H1 (cell line): ENCODE measurements around the gene ELL2.

ENCODE experiments used
- BACH1 ChIP-seq: IDR thresholded peaks from 2 replicates; pipeline ENCODE4 v1.6.1; 2012; ENCODE audit warnings: low read length, improper control_type of control experiment
- BRCA1 ChIP-seq: IDR thresholded peaks from 2 replicates; pipeline ENCODE4 v1.6.1; 2012; ENCODE audit warnings: low read depth, low read length, improper control_type of control experiment
- CHD2 ChIP-seq: IDR thresholded peaks from 2 replicates; pipeline ENCODE4 v1.6.1; 2012; ENCODE audit warnings: low read length, improper control_type of control experiment
- CREB1 ChIP-seq: IDR thresholded peaks from 2 replicates; pipeline ENCODE4 v1.6.1; 2012; ENCODE audit warnings: inconsistent platforms
- CTCF ChIP-seq, 3 experiments: IDR thresholded peaks; 1 replicate in 2 of 3; 2 replicates in 1 of 3; pipeline versions ENCODE4 v1.5.1 to v1.6.1; 2011; ENCODE audit warnings: low read length in 3 of 3, mild to moderate bottlenecking in 3 of 3, inconsistent platforms in 2 of 3, low read depth in 1 of 3, moderate library complexity in 1 of 3; ENCODE audit not compliant: insufficient read depth in 1 of 3; ENCODE audit errors: control extremely low read depth in 1 of 3
- POLR2A ChIP-seq, 2 experiments: IDR thresholded peaks; 1 replicate in 1 of 2; 2 replicates in 1 of 2; pipeline ENCODE4 v1.6.1; 2011; ENCODE audit warnings: low read depth in 2 of 2, low read length in 2 of 2, mild to moderate bottlenecking in 2 of 2; ENCODE audit errors: control extremely low read depth in 1 of 2
- POLR2AphosphoS5 ChIP-seq: IDR thresholded peaks from 2 replicates; pipeline ENCODE4 v1.6.1; 2011; ENCODE audit warnings: low read depth, low read length
- RFX5 ChIP-seq: IDR thresholded peaks from 2 replicates; pipeline ENCODE4 v1.6.1; 2011; ENCODE audit warnings: low read depth, low read length, improper control_type of control experiment, borderline replicate concordance
- SIN3A ChIP-seq, 2 experiments: IDR thresholded peaks in 1 of 2; conservative IDR thresholded peaks in 1 of 2; 2 replicates each; pipeline ENCODE4 v1.6.1; 2011 to 2012; ENCODE audit warnings: low read length in 2 of 2, improper control_type of control experiment in 1 of 2, low read depth in 1 of 2, mild to moderate bottlenecking in 1 of 2
- TBP ChIP-seq: IDR thresholded peaks from 2 replicates; pipeline ENCODE4 v1.6.1; 2011; ENCODE audit warnings: low read depth, low read length, improper control_type of control experiment
- ZNF274 ChIP-seq: IDR thresholded peaks from 2 replicates; pipeline ENCODE4 v1.7.0; 2012; ENCODE audit warnings: low read length, borderline replicate concordance; ENCODE audit errors: extremely low read depth

DNA sequence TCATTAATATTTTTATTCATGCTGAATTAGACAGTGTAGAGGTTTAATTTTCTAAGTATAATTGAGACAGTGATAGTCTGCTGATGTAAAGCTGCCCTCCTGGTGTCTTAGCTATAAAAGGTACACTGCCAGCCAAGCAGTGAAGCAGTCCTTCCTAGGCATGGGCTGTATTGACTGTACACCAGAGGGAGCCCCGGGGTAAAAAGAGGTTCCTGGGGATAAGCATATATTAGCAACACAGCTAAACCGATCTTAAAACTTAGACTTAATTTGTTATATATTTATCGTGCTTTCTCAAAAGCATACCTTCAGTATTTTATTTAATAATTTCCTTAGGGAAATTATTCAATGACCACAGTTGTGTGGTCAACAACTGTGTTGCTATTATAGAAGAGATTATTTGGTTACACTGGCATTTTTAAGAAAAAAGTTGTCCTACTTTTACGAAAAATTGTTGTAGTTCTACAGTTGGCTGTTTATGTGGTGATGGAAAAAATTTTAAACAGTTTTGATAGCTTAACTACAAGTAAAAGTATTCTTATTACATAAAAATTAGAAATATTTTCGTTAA, 68.8 kb downstream of the ELL2 start:
- no peak for TF ChIP-seq CREB1
- no peak for TF ChIP-seq CHD2
- no peak for TF ChIP-seq ZNF274
- peak; percentile 47 to 64 (median 63) for TF ChIP-seq CTCF (IDR thresholded peaks at IDR 0.05; ENCODE audit: control extremely low read depth in 1 of 3, insufficient read depth in 1 of 3, low read depth in 1 of 3, low read length in 3 of 3)
- TF ChIP-seq BACH1, result no peak
- TF ChIP-seq RFX5, result no peak
- no peak for TF ChIP-seq SIN3A (conservative IDR thresholded peaks at IDR 0.05 in 1 of 2, IDR thresholded peaks at IDR 0.05 in 1 of 2; ENCODE audit: low read depth in 1 of 2, low read length in 2 of 2)
- TF ChIP-seq POLR2AphosphoS5, result no peak
- no peak for TF ChIP-seq BRCA1
- TF ChIP-seq POLR2A (IDR thresholded peaks at IDR 0.05; ENCODE audit: control extremely low read depth in 1 of 2, low read depth in 2 of 2, low read length in 2 of 2), result no peak
- TF ChIP-seq TBP, result no peak
